Measurements from ENCODE around the gene ZDHHC8.

GRCh38 chr22:20130319-20130718, 1.3 kb upstream of the ZDHHC8 start:
- TF ChIP-seq CTCF (IDR thresholded peaks at IDR 0.05), result no peak
- no peak for TF ChIP-seq POLR2A (IDR thresholded peaks at IDR 0.05)
- no peak for TF ChIP-seq EP300 (IDR thresholded peaks at IDR 0.05)
